Left ventricle myocardium inferior (tissue), 1 donor: ENCODE data around the gene GBA2. TPM values are rescaled to one million over a fixed set of nuclear protein-coding genes. Genes with fewer than 3 reads are reported as not detected.

Experiments
- DNase-seq: peaks from one replicate; pipeline ENCODE4 v3.0.0-alpha.2; 2020
- H3K27ac ChIP-seq: fragments of 200-600 bp; replicated peaks from 2 replicates; pipeline ENCODE4 v1.8.0; 2021
- H3K27me3 ChIP-seq: fragments of 200-600 bp; 2 replicates; pipeline ENCODE4 v1.8.0; 2021; ENCODE audit warnings: low read depth
- H3K36me3 ChIP-seq: fragments of 200-600 bp; 2 replicates; pipeline ENCODE4 v1.8.0; 2021
- H3K4me1 ChIP-seq: fragments of 200-600 bp; 2 replicates; pipeline ENCODE4 v1.8.0; 2021
- H3K4me3 ChIP-seq: fragments of 200-600 bp; 2 replicates; pipeline ENCODE4 v1.8.0; 2021; ENCODE audit warnings: mild to moderate bottlenecking, moderate library complexity
- H3K9me3 ChIP-seq: fragments of 200-600 bp; replicated peaks from 2 replicates; pipeline ENCODE4 v1.8.0; 2021
- CTCF ChIP-seq: fragments of 200-600 bp; IDR thresholded peaks from 2 replicates; pipeline ENCODE4 v1.8.0; 2021; ENCODE audit warnings: antibody characterized with exemption, mild to moderate bottlenecking, borderline replicate concordance
- intact Hi-C: fragments of 100-400 bp; cut with micrococcal nuclease; formaldehyde crosslinking; loops from one replicate; pipeline ENCODE4 v1.11.0; 2022
- total RNA-seq: library from RNA; stranded (reverse); fragmentation: NEBNext Ultra II Directional; extraction: Animal tissue kit (Norgen Biotek cat#: 25700); gene quantifications from one replicate; pipeline ENCODE4 v1.2.1, GENCODE V29; 2021
- donor health status: DM: no; HTN: yes; CAD: no; lungs with severe emphysema.

The GBA2 gene
- total RNA-seq, 1 donor from 2014 or later = 75.0 TPM

GRCh38 chr9:35783418-35783817, 34.4 kb upstream of the GBA2 start:
- TF ChIP-seq CTCF = no peak
- Histone ChIP-seq H3K27ac (no peak overlapping the region), H3K9me3 (no peaks in the 10 kb centered on the region), H3K36me3 (peaks cover 3% of the 10 kb centered on the region), H3K27me3 (no peaks in the 10 kb centered on the region), H3K4me3 (no peak overlapping the region), H3K4me1 (no peaks in the 10 kb centered on the region)
- no peak for DNase-seq
- intact Hi-C loops = no loop called here

- H3K27me3 ChIP-seq = no peaks in the 10 kb centered on the region
- TF ChIP-seq CTCF = no peak
- H3K4me1 ChIP-seq = no peaks in the 10 kb centered on the region
- no peak overlapping the region for H3K27ac ChIP-seq
- no peaks in the 10 kb centered on the region for H3K9me3 ChIP-seq
- peaks cover 3% of the 10 kb centered on the region for H3K36me3 ChIP-seq
- intact Hi-C loops = no loop called here
- DNase-seq = no peak
- no peak overlapping the region for H3K4me3 ChIP-seq
These were observed 32.0 kb upstream of the GBA2 start for GRCh38 chr9:35781066-35781465.

- H3K36me3 ChIP-seq = peaks cover 2% of the 10 kb centered on the region
- DNase-seq = no peak
- H3K27ac ChIP-seq = no peak overlapping the region
- TF ChIP-seq CTCF = no peak
- intact Hi-C loops = no loop called here
- H3K27me3 ChIP-seq = no peaks in the 10 kb centered on the region
- no peak overlapping the region for H3K4me3 ChIP-seq
- H3K9me3 ChIP-seq = no peaks in the 10 kb centered on the region
- H3K4me1 ChIP-seq = peaks cover 8% of the 10 kb centered on the region
These were observed 29.5 kb upstream of the GBA2 start for GRCh38 chr9:35778496-35778895.

- TF ChIP-seq CTCF = no peak
- Histone ChIP-seq H3K36me3 (no peaks in the 10 kb centered on the region), H3K4me1 (peaks cover 22% of the 10 kb centered on the region), H3K27me3 (no peaks in the 10 kb centered on the region), H3K27ac (peak overlapping the region; percentile 35), H3K9me3 (no peaks in the 10 kb centered on the region), H3K4me3 (no peak overlapping the region)
- DNase-seq = no peak
- intact Hi-C loops = no loop called here
These were observed 27.0 kb upstream of the GBA2 start for GRCh38 chr9:35776018-35776417.

GRCh38 chr9:35774907-35775635, 26.0 kb upstream of the GBA2 start:
- Histone ChIP-seq H3K27ac (peak overlapping the region; percentile 35), H3K4me3 (no peak overlapping the region), H3K27me3 (no peaks in the 10 kb centered on the region), H3K36me3 (no peaks in the 10 kb centered on the region), H3K9me3 (no peaks in the 10 kb centered on the region), H3K4me1 (peaks cover 31% of the 10 kb centered on the region)
- intact Hi-C loops = no loop called here
- DNase-seq = no peak
- no peak for TF ChIP-seq CTCF
